Activated CD4-positive, alpha-beta T cell treated with anti-CD3 and anti-CD28 coated beads for 24 hours (primary cell): Measurements from ENCODE around the gene DOCK2.
"Not testable (repeated sequence)": the region's sequence is repeated elsewhere in the genome, so short reads cannot be mapped to it uniquely, and the experiment has no call there.

ENCODE experiments used
- DNase-seq, 2 donors: peaks; one replicate each; pipeline ENCODE4 v3.0.0-alpha.2; 2020; ENCODE audit warnings: low read depth in 2 of 2

Gene DOCK2

GRCh38 chr5:169637085-169637548 is at the start of gene DOCK2:
Gene DOCK2, plus strand, starts transcription at chr5:169637275. Its CDS starts 52 bp downstream, at chr5:169637327.
- peak; percentile 40 to 60 for DNase-seq

GRCh38 chr5:169590602-169591001 is 46.5 kb upstream of the DOCK2 start:
- no peak for DNase-seq

DNA sequence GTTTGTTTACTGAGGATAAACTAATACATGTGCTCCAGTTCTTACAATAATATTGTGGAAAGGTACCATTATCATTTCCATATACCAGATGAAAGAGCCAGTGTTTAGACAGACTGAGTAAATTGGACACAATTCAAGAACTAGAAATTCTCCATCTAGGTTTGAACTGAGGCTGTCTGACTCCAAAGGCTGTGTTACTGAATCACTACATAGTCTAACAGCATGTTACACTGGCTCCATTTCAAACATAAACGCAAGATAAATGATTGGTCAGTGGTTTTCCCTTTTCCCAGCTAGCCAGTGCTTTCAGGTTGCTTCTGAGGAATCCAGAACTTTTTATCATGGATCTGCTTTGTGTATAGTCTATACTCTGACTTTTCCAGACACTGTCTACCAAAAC is 45.4 kb upstream of the DOCK2 start:
- DNase-seq: no peak

- no peak for DNase-seq
Measured at GRCh38 chr5:169592937-169593650, 44.0 kb upstream of the DOCK2 start.

- DNase-seq: no peak
Measured at GRCh38 chr5:169595172-169595820, 41.8 kb upstream of the DOCK2 start.

- no peak for DNase-seq
Measured at GRCh38 chr5:169599451-169599850, 37.6 kb upstream of the DOCK2 start.

GRCh38 chr5:169602535-169602934 is 34.5 kb upstream of the DOCK2 start:
- no peak for DNase-seq

- no peak for DNase-seq
Measured at GRCh38 chr5:169606279-169606678, 30.8 kb upstream of the DOCK2 start.

DNA sequence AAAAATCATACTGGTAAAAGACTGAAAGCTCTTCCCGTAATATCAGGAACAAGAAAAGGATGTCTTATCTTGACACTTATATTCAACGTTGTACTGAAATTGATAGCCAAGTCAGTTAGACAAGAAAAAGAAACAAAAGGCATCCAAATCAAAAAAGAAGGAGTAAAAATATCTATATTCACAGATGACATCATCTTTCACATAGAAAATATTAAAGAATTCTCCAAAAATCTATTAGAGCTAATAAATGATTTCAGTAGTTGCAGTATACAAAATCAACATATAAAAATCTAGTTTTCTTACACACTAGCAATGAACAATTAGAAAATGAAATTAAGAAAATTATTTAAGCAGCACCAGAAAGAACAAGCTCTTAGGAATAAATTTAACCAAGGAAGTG is 29.2 kb upstream of the DOCK2 start:
- no peak for DNase-seq

GRCh38 chr5:169609716-169610115 is 27.4 kb upstream of the DOCK2 start:
- no peak for DNase-seq

DNA sequence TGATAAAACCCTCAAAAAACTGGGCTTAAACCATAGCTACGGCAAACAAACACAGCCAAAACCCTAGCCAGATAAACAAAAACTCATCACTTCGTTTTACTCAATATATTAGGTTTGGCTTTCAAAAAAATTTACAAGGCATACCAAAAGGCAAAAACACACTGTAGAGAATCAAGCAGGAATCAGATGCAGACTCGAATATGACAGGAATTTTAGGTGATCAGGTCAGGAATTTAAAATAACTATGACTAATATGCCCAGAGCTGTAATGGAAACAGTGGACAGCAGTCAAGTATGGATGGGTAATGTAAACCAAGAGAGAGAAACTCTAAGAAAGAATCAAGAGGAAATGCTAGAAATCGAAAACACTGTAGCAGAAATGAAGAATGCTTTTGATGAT is 26.5 kb upstream of the DOCK2 start:
- DNase-seq: no peak

GRCh38 chr5:169615561-169615960 is 21.5 kb upstream of the DOCK2 start:
- no peak for DNase-seq

DNA sequence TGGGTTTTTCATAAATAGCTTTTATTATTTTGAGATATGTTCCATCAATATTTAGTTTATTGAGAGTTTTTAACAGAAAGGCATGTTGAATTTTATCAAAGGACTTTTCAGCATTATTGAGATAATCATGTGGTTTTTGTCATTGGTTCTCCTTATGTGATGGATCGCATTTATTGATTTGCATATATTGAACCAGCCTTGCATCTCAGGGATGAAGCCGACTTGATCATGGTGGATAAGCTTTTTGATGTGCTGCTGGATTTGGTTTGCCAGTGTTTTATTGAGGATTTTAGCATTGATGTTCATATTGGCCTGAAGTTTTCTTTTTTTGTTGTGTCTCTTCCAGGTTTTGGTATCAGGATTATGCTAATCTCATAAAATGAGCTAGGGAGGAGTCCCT is 12.8 kb upstream of the DOCK2 start:
- DNase-seq: not testable (repeated sequence)

DNA sequence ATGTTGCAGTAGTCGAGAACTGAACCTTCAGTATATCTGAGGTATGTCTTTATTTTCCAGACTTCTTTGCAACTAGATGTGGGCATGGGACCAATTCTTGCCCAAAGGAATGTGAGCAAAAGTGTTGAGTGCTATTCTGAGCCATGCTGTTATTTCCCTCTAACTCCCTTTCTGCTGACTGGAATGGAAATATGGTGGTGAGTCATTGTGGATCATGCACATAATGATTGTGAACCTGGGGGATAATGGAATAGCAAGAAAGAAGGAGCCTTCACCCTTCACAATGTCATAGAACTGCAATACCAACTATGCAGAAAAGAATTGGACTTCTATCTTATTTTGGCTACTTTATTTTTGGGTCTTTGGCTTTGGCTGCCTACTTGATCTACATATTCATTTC is 10.3 kb upstream of the DOCK2 start:
- DNase-seq: no peak

GRCh38 chr5:169627551-169627950 is 9.5 kb upstream of the DOCK2 start:
- no peak for DNase-seq

DNA sequence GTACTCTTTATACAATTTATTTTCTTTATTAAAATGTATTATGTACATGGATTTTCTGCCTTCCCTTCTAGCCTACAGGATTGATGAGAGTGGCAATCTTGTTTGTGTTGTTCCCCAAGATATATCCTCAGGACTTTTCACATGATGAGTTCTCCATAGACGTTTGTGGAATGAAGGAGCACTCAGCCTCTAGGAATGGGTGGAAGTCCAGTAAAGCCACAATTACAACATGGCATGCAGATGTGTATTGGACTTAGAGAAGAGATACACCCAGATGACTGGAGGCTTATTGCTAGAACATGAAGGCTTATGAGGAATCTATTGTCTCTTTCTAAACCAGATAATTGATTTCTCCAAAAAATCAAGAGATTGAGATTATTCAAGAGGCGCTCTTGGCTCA is 8.2 kb upstream of the DOCK2 start:
- DNase-seq: no peak

GRCh38 chr5:169629847-169630548 is 7.1 kb upstream of the DOCK2 start:
- DNase-seq: no peak

- no peak for DNase-seq
Measured at GRCh38 chr5:169631360-169631759, 5.7 kb upstream of the DOCK2 start.

DNA sequence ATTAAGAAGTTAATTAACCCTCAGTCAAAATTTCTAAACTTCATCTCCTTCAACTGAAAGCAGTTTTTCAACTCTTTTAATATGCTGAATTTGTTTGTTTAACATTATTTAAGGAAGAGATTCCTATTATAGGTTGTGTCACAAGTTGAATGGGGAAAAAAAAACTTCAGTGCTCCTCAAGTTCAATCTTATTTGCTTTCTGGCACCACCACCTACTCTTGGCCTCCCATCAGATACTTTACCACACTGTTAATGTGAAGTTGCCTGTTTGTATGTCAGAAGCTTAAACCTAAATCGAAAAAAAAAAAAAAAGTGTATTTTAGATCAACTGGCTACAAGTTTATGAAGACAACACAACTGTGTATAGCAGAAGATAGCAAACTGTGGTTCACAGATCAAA is 4.1 kb upstream of the DOCK2 start:
- DNase-seq: no peak

GRCh38 chr5:169634606-169635005 is 2.5 kb upstream of the DOCK2 start:
- DNase-seq: no peak

GRCh38 chr5:169635936-169636335 is 1.1 kb upstream of the DOCK2 start:
- no peak for DNase-seq

DNA sequence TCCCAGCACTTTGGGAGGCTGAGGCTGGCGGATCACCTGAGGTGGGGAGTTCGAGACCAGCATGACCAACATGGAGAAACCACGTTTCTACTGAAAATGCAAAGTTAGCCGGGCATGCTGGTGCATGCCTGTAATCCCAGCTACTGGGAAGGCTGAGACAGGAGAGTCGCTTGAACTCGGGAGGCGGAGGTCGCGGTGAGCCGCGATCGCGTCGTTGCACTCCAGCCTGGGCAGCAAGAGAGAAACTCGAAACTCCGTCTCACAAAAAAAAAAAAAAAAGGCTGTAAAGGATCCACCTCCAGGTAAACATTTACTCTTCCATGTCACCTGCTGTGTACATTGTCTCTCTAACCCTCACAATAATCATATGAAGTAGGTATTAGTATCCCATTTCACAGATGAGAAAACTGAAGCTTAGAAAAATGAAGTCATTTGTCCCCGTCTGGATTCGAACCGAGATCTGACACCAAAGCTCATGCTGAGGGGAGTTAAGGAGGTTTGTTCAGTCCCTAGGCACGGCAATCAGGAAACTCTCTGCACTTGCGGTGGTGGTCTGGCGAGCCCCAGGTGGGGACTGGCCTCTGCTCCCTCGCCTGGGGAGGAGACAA is 494 bp upstream of the DOCK2 start:
- DNase-seq: no peak
